ENCODE measurements around the gene RASSF4.

- TF ChIP-seq POLR2A (IDR thresholded peaks at IDR 0.05; ENCODE audit: low read length) (no peak), GATA1 (IDR thresholded peaks at IDR 0.05; ENCODE audit: low read depth, low read length) (no peak)
Measured at GRCh38 chr10:44936314-44936975, 23.2 kb upstream of the RASSF4 start.
